HG02885 (cell line): ENCODE measurements around the gene SIKE1.
"Not testable (repeated sequence)": the region's sequence is repeated elsewhere in the genome, so short reads cannot be mapped to it uniquely, and the experiment has no call there.

Source experiments
- ATAC-seq: cut with Tn5 transposase; IDR thresholded peaks from one replicate; pipeline ENCODE4 v1.9.1; 2021; ENCODE audit warnings: mild to moderate bottlenecking; ENCODE audit not compliant: unreplicated experiment, poor library complexity

Gene SIKE1

GRCh38 chr1:114780344-114781226, at the start of gene SIKE1:
Gene SIKE1, minus strand, starts transcription at chr1:114780685. Its CDS starts 78 bp downstream, at chr1:114780607.
- peak; percentile 99 for ATAC-seq

GRCh38 chr1:114830075-114830474, 49.6 kb upstream of the SIKE1 start:
- not testable (repeated sequence) for ATAC-seq

GRCh38 chr1:114828251-114828650, 47.8 kb upstream of the SIKE1 start:
- ATAC-seq: no peak

GRCh38 chr1:114821978-114822377, 41.5 kb upstream of the SIKE1 start:
- ATAC-seq: no peak

- no peak for ATAC-seq
Measured at GRCh38 chr1:114820392-114820791, 39.9 kb upstream of the SIKE1 start.

- no peak for ATAC-seq
Measured at GRCh38 chr1:114819869-114820268, 39.4 kb upstream of the SIKE1 start.

GRCh38 chr1:114804449-114804848, 24.0 kb upstream of the SIKE1 start:
- ATAC-seq: not testable (repeated sequence)

- ATAC-seq: no peak
Measured at GRCh38 chr1:114803001-114803400, 22.5 kb upstream of the SIKE1 start.

- no peak for ATAC-seq
Measured at GRCh38 chr1:114794038-114794437, 13.6 kb upstream of the SIKE1 start.

- not testable (repeated sequence) for ATAC-seq
Measured at GRCh38 chr1:114790581-114790980, 10.1 kb upstream of the SIKE1 start.

- ATAC-seq: not testable (repeated sequence)
Measured at GRCh38 chr1:114786440-114786839, 6.0 kb upstream of the SIKE1 start.

- ATAC-seq: no peak
Measured at GRCh38 chr1:114782476-114782875, 2.0 kb upstream of the SIKE1 start.

- ATAC-seq: no peak
Measured at GRCh38 chr1:114779722-114780121, 763 bp downstream of the SIKE1 start.

- not testable (repeated sequence) for ATAC-seq
Measured at GRCh38 chr1:114776726-114777125, 3.8 kb downstream of the SIKE1 start.

- no peak for ATAC-seq
Measured at GRCh38 chr1:114771992-114772391, 8.5 kb downstream of the SIKE1 start.

- no peak for ATAC-seq
Measured at GRCh38 chr1:114770989-114771388, 9.5 kb downstream of the SIKE1 start.

GRCh38 chr1:114764689-114765088, 15.8 kb downstream of the SIKE1 start:
- ATAC-seq: no peak

GRCh38 chr1:114758256-114758832, 22.1 kb downstream of the SIKE1 start:
- ATAC-seq: no peak

- peak; percentile 81 for ATAC-seq
Measured at GRCh38 chr1:114757455-114758255, 22.8 kb downstream of the SIKE1 start, which contains the start of gene CSDE1. Gene CSDE1, minus strand, starts transcription at chr1:114757984. Its CDS starts 18,094 bp downstream, at chr1:114739890.

GRCh38 chr1:114756949-114757454, 23.5 kb downstream of the SIKE1 start:
- no peak for ATAC-seq
